GM20000 (cell line): ENCODE measurements around the gene SLAMF8.
A peak's percentile ranks its signal among the peaks of the same experiment; 100 is the strongest.

Experiments used
- DNase-seq: peaks from one replicate; pipeline ENCODE4 v3.0.0; 2012; ENCODE audit warnings: low spot score
- CTCF ChIP-seq: IDR thresholded peaks from 2 replicates; pipeline ENCODE4 v1.5.1; 2012; ENCODE audit warnings: mild to moderate bottlenecking, control low read depth; ENCODE audit errors: extremely low read depth, missing control alignments

SLAMF8 gene

GRCh38 chr1:159826441-159827101, at the start of gene SLAMF8:
TSS of gene SLAMF8 (plus strand) at chr1:159826873. CDS start at chr1:159826899, 26 bp downstream.
- no peak for TF ChIP-seq CTCF
- DNase-seq = peak; percentile 42

GRCh38 chr1:159778266-159778665, 48.4 kb upstream of the SLAMF8 start:
- DNase-seq = no peak

DNA sequence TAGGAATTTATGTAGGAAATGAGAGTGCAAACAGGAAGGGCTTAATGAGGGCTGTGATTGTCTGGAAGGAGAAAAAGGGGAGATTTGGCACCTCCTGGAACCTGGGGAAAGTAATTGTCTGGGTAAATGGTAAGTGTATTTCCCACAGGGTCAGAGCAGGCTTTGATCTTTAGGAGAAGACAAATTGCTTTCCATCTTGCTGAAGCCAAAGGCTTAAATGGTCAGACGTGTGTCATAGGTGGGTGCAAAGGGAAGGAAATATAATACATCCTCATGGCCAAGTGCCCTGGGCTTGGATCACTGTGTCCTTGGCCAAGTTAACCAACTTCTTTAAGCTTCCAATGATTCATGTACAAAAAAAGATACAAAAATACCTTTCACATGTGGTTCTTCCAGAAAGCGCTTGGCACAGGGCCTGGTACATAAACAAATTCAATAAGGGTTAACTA, 47.2 kb upstream of the SLAMF8 start:
- no peak for TF ChIP-seq CTCF
- DNase-seq = no peak

More at GRCh38 chr1:159778266-159778665, 48.4 kb upstream of the SLAMF8 start:
- no peak for TF ChIP-seq CTCF

GRCh38 chr1:159780583-159781582, 45.8 kb upstream of the SLAMF8 start, which contains the start of gene DUSP23:
TSS of gene DUSP23 (plus strand) at chr1:159780962. CDS start at chr1:159781101, 139 bp downstream.
- peak; percentile 97 for DNase-seq
- TF ChIP-seq CTCF = peak; percentile 49

DNA sequence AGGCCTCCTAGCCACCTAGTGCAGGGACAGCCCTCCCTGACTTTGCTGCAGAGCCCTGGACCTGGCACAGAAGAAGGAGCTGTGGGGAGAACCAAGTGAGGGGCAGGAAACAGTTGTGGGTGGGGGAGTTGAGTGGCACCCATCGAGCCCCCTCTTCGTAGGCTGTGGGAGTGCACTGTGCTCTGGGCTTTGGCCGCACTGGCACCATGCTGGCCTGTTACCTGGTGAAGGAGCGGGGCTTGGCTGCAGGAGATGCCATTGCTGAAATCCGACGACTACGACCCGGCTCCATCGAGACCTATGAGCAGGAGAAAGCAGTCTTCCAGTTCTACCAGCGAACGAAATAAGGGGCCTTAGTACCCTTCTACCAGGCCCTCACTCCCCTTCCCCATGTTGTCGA, 44.7 kb upstream of the SLAMF8 start:
- no peak for TF ChIP-seq CTCF
- DNase-seq = no peak

DNA sequence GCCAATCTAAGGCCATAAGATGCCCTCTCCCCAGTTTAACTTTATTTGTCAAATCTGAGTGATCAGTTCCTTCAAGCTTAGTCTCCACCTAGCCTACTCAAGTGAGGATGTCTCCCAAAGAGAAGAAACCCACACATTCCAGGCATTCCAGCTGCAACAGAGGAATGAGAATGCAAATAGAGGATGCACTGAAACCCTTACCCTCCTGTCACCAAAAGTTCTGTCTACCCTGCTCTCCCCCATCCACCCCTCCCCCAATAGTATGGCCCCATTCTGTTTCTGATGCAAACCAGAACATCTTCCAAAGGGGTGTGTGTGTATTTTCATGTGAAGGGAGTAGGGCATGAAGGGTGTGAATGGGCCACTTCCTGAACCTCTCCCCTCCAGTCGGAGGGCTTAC, 42.9 kb upstream of the SLAMF8 start:
- no peak for DNase-seq

More for the DNA sequence above, 42.9 kb upstream of the SLAMF8 start:
- TF ChIP-seq CTCF = no peak
